HG02623 (cell line): ENCODE measurements around the gene ZCCHC24.
"Not testable (repeated sequence)": the region's sequence is repeated elsewhere in the genome, so short reads cannot be mapped to it uniquely, and the experiment has no call there.

Experiments
- ATAC-seq: cut with Tn5 transposase; IDR thresholded peaks from one replicate; pipeline ENCODE4 v1.9.1; 2021; ENCODE audit warnings: moderate library complexity; ENCODE audit not compliant: unreplicated experiment

ZCCHC24 gene

GRCh38 chr10:79332610-79333315, 112.7 kb downstream of the ZCCHC24 start:
- not testable (repeated sequence) for ATAC-seq
